Natural killer cell (primary cell): Measurements from ENCODE around the gene VIPR2. TPM values are rescaled to one million over a fixed set of nuclear protein-coding genes. Genes with fewer than 3 reads are reported as not detected.
"Not testable (repeated sequence)": the region's sequence is repeated elsewhere in the genome, so short reads cannot be mapped to it uniquely, and the experiment has no call there.

Experiments used
- ATAC-seq, 3 donors: fragments of 150-1000 bp in 2 of 3; fragments of 200-7000 bp in 1 of 3; cut with Tn5 transposase; 1 replicate in 1 of 3; 2 replicates in 2 of 3; pipeline ENCODE4 v1.10.0; 2021; ENCODE audit warnings: mild to moderate bottlenecking in 2 of 3, moderate library complexity in 2 of 3
- DNase-seq, 2 donors: peaks; one replicate each; pipeline versions ENCODE4 v3.0.0 to v3.0.0-alpha.2; 2013 to 2021; ENCODE audit warnings: mixed read lengths in 1 of 2
- H3K27ac ChIP-seq: one replicate; pipeline ENCODE4 v1.5.1; 2013; ENCODE audit warnings: mild to moderate bottlenecking, low read length
- H3K27me3 ChIP-seq: one replicate; pipeline ENCODE4 v1.6.1; 2013; ENCODE audit warnings: low read length; ENCODE audit not compliant: control insufficient read depth, insufficient read depth
- H3K36me3 ChIP-seq: one replicate; pipeline ENCODE4 v1.6.1; 2013; ENCODE audit warnings: low read length; ENCODE audit not compliant: control insufficient read depth, insufficient read depth
- H3K4me1 ChIP-seq: one replicate; pipeline ENCODE4 v1.6.1; 2013; ENCODE audit warnings: low read length; ENCODE audit not compliant: control insufficient read depth, insufficient read depth
- H3K4me3 ChIP-seq: one replicate; pipeline ENCODE4 v1.5.1; 2013; ENCODE audit warnings: low read length
- H3K9me3 ChIP-seq: one replicate; pipeline ENCODE4 v1.6.1; 2013; ENCODE audit warnings: low read length; ENCODE audit not compliant: control insufficient read depth, insufficient read depth
- H3K27ac Mint-ChIP-seq, 2 donors: one replicate each; pipeline ENCODE4 v1.8.0; 2022; ENCODE audit warnings: mild to moderate bottlenecking in 2 of 2, mixed read lengths in 2 of 2, moderate library complexity in 1 of 2
- H3K27me3 Mint-ChIP-seq, 2 donors: one replicate each; pipeline ENCODE4 v1.8.0; 2022; ENCODE audit warnings: low read depth in 2 of 2, mixed read lengths in 2 of 2
- H3K36me3 Mint-ChIP-seq: one replicate; pipeline ENCODE4 v1.8.0; 2022; ENCODE audit warnings: mixed read lengths
- H3K4me1 Mint-ChIP-seq, 2 donors: one replicate each; pipeline ENCODE4 v1.8.0; 2022; ENCODE audit warnings: mixed read lengths in 2 of 2
- H3K4me3 Mint-ChIP-seq: one replicate; pipeline ENCODE4 v1.8.0; 2022; ENCODE audit warnings: mild to moderate bottlenecking, moderate library complexity, mixed read lengths
- H3K9me3 Mint-ChIP-seq, 2 donors: one replicate each; pipeline ENCODE4 v1.8.0; 2022; ENCODE audit warnings: mixed read lengths in 2 of 2
- CTCF ChIP-seq: fragments of 200-600 bp; IDR thresholded peaks from one replicate; pipeline ENCODE4 v1.8.0; 2022; ENCODE audit warnings: antibody characterized with exemption
- WGBS: methylation state at CpG from one replicate; pipeline ENCODE4 v1.1.7; 2013; ENCODE audit warnings: missing lambda C conversion rate; ENCODE audit not compliant: insufficient coverage; 5-methylcytosine and 5-hydroxymethylcytosine counted together
- intact Hi-C: fragments of 100-400 bp; cut with micrococcal nuclease; formaldehyde crosslinking; loops from one replicate; pipeline ENCODE4 v1.14.2; 2022
- total RNA-seq, 4 donors: library from RNA; stranded (reverse); fragments of 120-200 nt in 1 of 4; gene quantifications; one replicate each; pipeline versions ENCODE4 v1.2.3 to v1.2.4, GENCODE V29; 2013 to 2022

The VIPR2 gene
- total RNA-seq, 3 donors from 2014 or later (not counting 1 experiment from before 2014, with no cell fraction given): 2.2 to 4.9 (median 4.7) TPM

DNA sequence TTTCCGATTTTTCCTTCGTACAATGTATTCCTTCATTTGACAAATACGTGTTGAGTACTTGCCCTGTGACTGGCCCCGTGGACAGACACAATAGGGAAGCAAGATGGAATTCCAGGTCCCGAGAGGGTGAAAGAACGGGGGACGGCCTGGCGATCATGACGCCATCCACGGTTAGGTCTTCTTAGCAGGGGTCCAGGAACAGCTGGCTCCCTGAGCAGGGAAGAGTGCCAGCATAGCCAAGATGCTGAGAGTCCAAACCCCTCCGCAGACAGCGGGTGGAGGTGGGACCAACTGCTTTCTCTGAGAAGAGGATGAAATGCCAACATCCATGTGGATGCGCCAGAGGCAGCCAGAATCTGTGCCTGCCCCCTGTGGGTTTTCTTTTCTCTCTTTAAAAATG, 144.6 kb downstream of the VIPR2 start:
- TF ChIP-seq CTCF: no peak
- 84% methylated on average over 13 of the region's 13 CpGs for WGBS

DNA sequence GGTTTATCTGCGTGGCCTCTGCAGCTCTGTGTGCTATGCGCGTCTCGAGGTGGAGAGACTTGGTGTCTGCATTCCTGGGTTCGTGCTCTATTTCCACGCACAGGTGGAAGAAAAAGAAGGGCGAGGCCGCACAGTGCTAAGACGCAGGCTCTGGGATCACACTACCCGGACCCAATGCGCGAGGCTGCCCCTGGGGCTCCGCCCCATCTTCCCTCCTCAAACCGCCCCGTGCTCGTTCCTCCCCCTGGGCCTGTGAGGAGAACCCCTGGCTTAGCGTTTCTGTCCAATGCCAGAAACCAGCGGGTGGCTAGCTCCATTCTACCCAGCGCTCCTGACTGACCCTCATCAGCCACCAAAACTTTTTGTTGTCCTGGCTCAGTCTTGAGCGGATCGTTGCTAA, 145.2 kb downstream of the VIPR2 start:
- H3K9me3 Mint-ChIP-seq: peaks cover 0 to 3% of the 10 kb centered on the region in 2 donors
- DNase-seq (no peak), ATAC-seq (no peak)
- peaks cover 7 to 23% of the 10 kb centered on the region in 2 donors for H3K27me3 Mint-ChIP-seq
- intact Hi-C loops: no loop called here
- Histone ChIP-seq H3K4me1 (no peaks in the 10 kb centered on the region), H3K27me3 (no peaks in the 10 kb centered on the region), H3K36me3 (no peaks in the 10 kb centered on the region), H3K27ac (no peak overlapping the region), H3K9me3 (no peaks in the 10 kb centered on the region), H3K4me3 (no peak overlapping the region)
- no peak overlapping the region for H3K4me3 Mint-ChIP-seq
- no peak for TF ChIP-seq CTCF
- 90% methylated on average over 21 of the region's 21 CpGs for WGBS
- no peak overlapping the region for H3K27ac Mint-ChIP-seq
- peaks cover 4% of the 10 kb centered on the region for H3K36me3 Mint-ChIP-seq
- no peaks in the 10 kb centered on the region for H3K4me1 Mint-ChIP-seq

More for the DNA sequence above, 144.6 kb downstream of the VIPR2 start:
- no peak for DNase-seq
- Mint-ChIP-seq H3K4me1 (no peaks in the 10 kb centered on the region), H3K27me3 (peaks cover 2 to 17% of the 10 kb centered on the region in 2 donors), H3K4me3 (no peak overlapping the region), H3K36me3 (no peaks in the 10 kb centered on the region), H3K27ac (no peak overlapping the region), H3K9me3 (no peaks in the 10 kb centered on the region)
- Histone ChIP-seq H3K27me3 (no peaks in the 10 kb centered on the region), H3K4me1 (no peaks in the 10 kb centered on the region), H3K4me3 (no peak overlapping the region), H3K36me3 (no peaks in the 10 kb centered on the region), H3K27ac (no peak overlapping the region), H3K9me3 (no peaks in the 10 kb centered on the region)
- no peak for ATAC-seq
- intact Hi-C loops: no loop called here

- intact Hi-C loops, H3K36me3 Mint-ChIP-seq, H3K4me3 ChIP-seq, ATAC-seq, H3K27ac Mint-ChIP-seq, DNase-seq, H3K27me3 ChIP-seq, H3K9me3 Mint-ChIP-seq, H3K9me3 ChIP-seq, H3K4me1 Mint-ChIP-seq, H3K4me3 Mint-ChIP-seq, H3K27ac ChIP-seq, H3K4me1 ChIP-seq, H3K36me3 ChIP-seq: not testable (repeated sequence)
- WGBS: 88% methylated on average over 4 of the region's 9 CpGs
- H3K27me3 Mint-ChIP-seq: peaks cover 14 to 35% of the 10 kb centered on the region in 2 donors
These were observed 146.4 kb downstream of the VIPR2 start for GRCh38 chr7:158998261-158998660.

DNA sequence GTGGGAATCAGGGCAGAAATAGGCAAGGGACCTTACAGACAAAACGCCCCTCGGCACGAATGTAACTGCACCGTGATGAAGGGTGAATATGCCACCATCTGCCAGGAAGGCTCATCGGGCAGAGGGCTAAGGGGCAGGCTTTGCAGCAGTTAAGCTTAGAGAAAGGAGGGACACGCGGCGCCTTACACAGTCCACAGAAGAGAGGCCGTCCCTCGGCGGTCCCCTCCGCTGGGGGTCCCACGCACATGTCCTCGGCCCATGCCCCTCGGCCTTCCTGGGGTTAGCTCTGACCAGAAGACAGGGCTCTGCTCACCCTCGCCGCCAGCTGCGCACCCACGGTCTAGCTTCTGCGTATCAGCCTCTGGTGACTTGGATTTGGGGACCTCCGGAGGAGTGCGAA, 147.2 kb downstream of the VIPR2 start:
- Mint-ChIP-seq H3K27me3 (peaks cover 21 to 40% of the 10 kb centered on the region in 2 donors), H3K9me3 (peaks cover 0 to 3% of the 10 kb centered on the region in 2 donors), H3K4me3 (peak overlapping the region; percentile 52), H3K27ac (no peak overlapping the region), H3K36me3 (peaks cover 7% of the 10 kb centered on the region), H3K4me1 (peaks cover 8 to 9% of the 10 kb centered on the region in 2 donors)
- Histone ChIP-seq H3K27ac (no peak overlapping the region), H3K36me3 (no peaks in the 10 kb centered on the region), H3K4me1 (peaks cover 2% of the 10 kb centered on the region), H3K9me3 (peaks cover 3% of the 10 kb centered on the region), H3K27me3 (peaks cover 4% of the 10 kb centered on the region), H3K4me3 (no peak overlapping the region)
- DNase-seq: no peak
- ATAC-seq: no peak
- intact Hi-C loops: no loop called here
- WGBS: 88% methylated on average over 22 of the region's 22 CpGs
- no peak for TF ChIP-seq CTCF
